Measurements from ENCODE around the gene TPCN2. TPM values are rescaled to one million over a fixed set of nuclear protein-coding genes. Genes with fewer than 3 reads are reported as not detected.

Gene TPCN2
- polyA plus RNA-seq, 1 donor from 2014 or later, result 14.2 TPM

- H3K9me3 ChIP-seq (ENCODE audit: low read length), result no peaks in the 10 kb centered on the region
- no peaks in the 10 kb centered on the region for H3K27me3 ChIP-seq (ENCODE audit: insufficient read depth, low read depth, low read length)
- H3K9me2 ChIP-seq (ENCODE audit: insufficient read depth, low read length), result no peaks in the 10 kb centered on the region
- H3K4me3 ChIP-seq (ENCODE audit: low read length), result no peak overlapping the region
- H3K79me2 ChIP-seq (replicated peaks; ENCODE audit: insufficient read depth, low read length), result no peaks in the 10 kb centered on the region
- no peak overlapping the region for H3K27ac ChIP-seq (ENCODE audit: low read length)
- H3K36me3 ChIP-seq (ENCODE audit: insufficient read depth, low read length), result no peaks in the 10 kb centered on the region
- TF ChIP-seq POLR2AphosphoS5 (IDR thresholded peaks at IDR 0.05), result no peak
- no peak for TF ChIP-seq SMC3 (conservative IDR thresholded peaks at IDR 0.05; ENCODE audit: poor library complexity)
- no peak for TF ChIP-seq RAD21 (conservative IDR thresholded peaks at IDR 0.05)
- TF ChIP-seq EP300 (conservative IDR thresholded peaks at IDR 0.05; ENCODE audit: poor library complexity, severe bottlenecking), result no peak
- TF ChIP-seq EZH2 (IDR thresholded peaks at IDR 0.05; ENCODE audit: borderline replicate concordance, insufficient read depth, low read length, poor library complexity, severe bottlenecking), result no peak
- TF ChIP-seq TAF1 (IDR thresholded peaks at IDR 0.05; ENCODE audit: low read depth), result no peak
- TF ChIP-seq REST (IDR thresholded peaks at IDR 0.05; ENCODE audit: borderline replicate concordance), result no peak
- no peak for TF ChIP-seq MXI1 (conservative IDR thresholded peaks at IDR 0.05; ENCODE audit: poor library complexity, severe bottlenecking)
- TF ChIP-seq CTCF (IDR thresholded peaks at IDR 0.05; ENCODE audit: poor library complexity, severe bottlenecking), result no peak
- no peaks in the 10 kb centered on the region for H3F3A ChIP-seq (ENCODE audit: insufficient read depth, low read length, poor library complexity, severe bottlenecking)
- no peaks in the 10 kb centered on the region for H4K20me1 ChIP-seq (ENCODE audit: insufficient read depth)
- no peak overlapping the region for H3K9ac ChIP-seq (ENCODE audit: low read length)
- no peak overlapping the region for H2AFZ ChIP-seq (ENCODE audit: low read depth, low read length)
- H3K4me2 ChIP-seq (ENCODE audit: low read length), result no peak overlapping the region
These were observed 119.4 kb downstream of the TPCN2 start for GRCh38 chr11:69167916-69168691.

GRCh38 chr11:69169479-69169878 lies 120.7 kb downstream of the TPCN2 start:
- Histone ChIP-seq H3K27ac (ENCODE audit: low read length) (no peak overlapping the region), H3K9me2 (ENCODE audit: insufficient read depth, low read length) (no peaks in the 10 kb centered on the region), H3K4me2 (ENCODE audit: low read length) (no peak overlapping the region), H2AFZ (ENCODE audit: low read depth, low read length) (no peak overlapping the region), H3K27me3 (ENCODE audit: insufficient read depth, low read depth, low read length) (no peaks in the 10 kb centered on the region), H4K20me1 (ENCODE audit: insufficient read depth) (no peaks in the 10 kb centered on the region), H3K36me3 (ENCODE audit: insufficient read depth, low read length) (no peaks in the 10 kb centered on the region), H3K9ac (ENCODE audit: low read length) (no peak overlapping the region), H3K4me3 (ENCODE audit: low read length) (no peak overlapping the region), H3K9me3 (ENCODE audit: low read length) (no peaks in the 10 kb centered on the region), H3K79me2 (replicated peaks; ENCODE audit: insufficient read depth, low read length) (no peaks in the 10 kb centered on the region), H3F3A (ENCODE audit: insufficient read depth, low read length, poor library complexity, severe bottlenecking) (no peaks in the 10 kb centered on the region)
- no peak for TF ChIP-seq CTCF (IDR thresholded peaks at IDR 0.05; ENCODE audit: poor library complexity, severe bottlenecking)
- no peak for TF ChIP-seq MXI1 (conservative IDR thresholded peaks at IDR 0.05; ENCODE audit: poor library complexity, severe bottlenecking)
- TF ChIP-seq SMC3 (conservative IDR thresholded peaks at IDR 0.05; ENCODE audit: poor library complexity), result no peak
- no peak for TF ChIP-seq REST (IDR thresholded peaks at IDR 0.05; ENCODE audit: borderline replicate concordance)
- TF ChIP-seq RAD21 (conservative IDR thresholded peaks at IDR 0.05), result no peak
- TF ChIP-seq POLR2AphosphoS5 (IDR thresholded peaks at IDR 0.05), result no peak
- no peak for TF ChIP-seq EZH2 (IDR thresholded peaks at IDR 0.05; ENCODE audit: borderline replicate concordance, insufficient read depth, low read length, poor library complexity, severe bottlenecking)
- TF ChIP-seq TAF1 (IDR thresholded peaks at IDR 0.05; ENCODE audit: low read depth), result no peak
- no peak for TF ChIP-seq EP300 (conservative IDR thresholded peaks at IDR 0.05; ENCODE audit: poor library complexity, severe bottlenecking)

All from neural cell (in vitro differentiated cells).